HCT116 (cell line): ENCODE measurements around the gene DLG2. TPM values are rescaled to one million over a fixed set of nuclear protein-coding genes. Genes with fewer than 3 reads are reported as not detected.

ENCODE experiments used
- ATAC-seq: fragments of 200-7000 bp; cut with Tn5 transposase; 2 replicates; pipeline ENCODE4 v1.9.1; 2020; ENCODE audit warnings: mild to moderate bottlenecking, moderate library complexity
- BruUV-seq: library from RNA; stranded (reverse); fragments of 400-500 nt; replicated peaks from 2 replicates; lab custom pipeline; 2021; lab: Mats Ljungman, UMichigan
- CTCF ChIA-PET: fragments of 300-600 bp; sonication (Branson Sonifier 250); formaldehyde crosslinking; loops from one replicate; lab custom pipeline; 2021; ENCODE audit warnings: antibody characterized with exemption; lab: Charles Lee
- POLR2A ChIA-PET: fragments of 300-600, 350-600 bp; sonication (Branson Sonifier 250); formaldehyde crosslinking; loops from one replicate; lab custom pipeline; 2021; ENCODE audit warnings: antibody characterized with exemption; lab: Charles Lee
- RAD21 ChIA-PET, 2 experiments: fragments of 300-600 bp; sonication (Branson Sonifier 250); formaldehyde crosslinking; loops; one replicate each; lab custom pipeline; 2023; ENCODE audit warnings: low total read pairs in 2 of 2; ENCODE audit not compliant: uncharacterized antibody in 2 of 2, unreplicated experiment in 2 of 2, low non-redundant PET in 1 of 2; lab: Charles Lee
- DNase-seq: peaks from one replicate; pipeline ENCODE4 v3.0.0-alpha.2; 2010; ENCODE audit warnings: low read depth, low spot score
- H2AFZ ChIP-seq: fragments of 200-600 bp; shearing (Covaris generic), sonication (generic); 2 replicates; pipeline ENCODE4 v1.6.1; 2017; ENCODE audit warnings: low read depth, mixed run types, mixed read lengths, antibody characterized with exemption, low read length; ENCODE audit not compliant: poor library complexity, severe bottlenecking
- H3K27ac ChIP-seq: 2 replicates; pipeline ENCODE4 v1.5.1; 2012; ENCODE audit warnings: low read depth, low read length
- H3K27me3 ChIP-seq: fragments of 200-600 bp; sonication (generic); 2 replicates; pipeline ENCODE4 v1.6.1; 2016; ENCODE audit warnings: mixed run types, low read length, mixed read lengths; ENCODE audit not compliant: insufficient read depth
- H3K36me3 ChIP-seq, 2 experiments: fragments of 200-500 bp in 1 of 2; fragments of 200-600 bp in 1 of 2; sonication (Bioruptor generic) in 1 of 2; sonication (generic) in 1 of 2; 2 replicates each; pipeline versions ENCODE4 v1.5.1 to v1.6.1; 2014 to 2016; ENCODE audit warnings: low read length in 2 of 2, inconsistent platforms in 1 of 2, mixed read lengths in 1 of 2, mixed run types in 1 of 2; ENCODE audit not compliant: insufficient read depth in 2 of 2, control insufficient read depth in 1 of 2
- H3K4me1 ChIP-seq, 2 experiments: fragments of 200-600 bp in 1 of 2; sonication (generic) in 1 of 2; 2 replicates each; pipeline versions ENCODE4 v1.5.1 to v1.6.1; 2012 to 2017; ENCODE audit warnings: low read length in 2 of 2, inconsistent platforms in 1 of 2, mild to moderate bottlenecking in 1 of 2, mixed read lengths in 1 of 2, mixed run types in 1 of 2, moderate library complexity in 1 of 2; ENCODE audit not compliant: insufficient read depth in 2 of 2, control insufficient read depth in 1 of 2
- H3K4me2 ChIP-seq: fragments of 200-600 bp; sonication (generic); 2 replicates; pipeline ENCODE4 v1.6.1; 2017; ENCODE audit warnings: mixed run types, low read length, mixed read lengths
- H3K4me3 ChIP-seq, 2 experiments: fragments of 200-600 bp in 1 of 2; sonication (generic) in 1 of 2; replicated peaks in 1 of 2; 2 replicates each; pipeline ENCODE4 v1.5.1; 2011 to 2016; ENCODE audit warnings: low read length in 2 of 2, control low read depth in 1 of 2, low read depth in 1 of 2, mild to moderate bottlenecking in 1 of 2, mixed read lengths in 1 of 2, mixed run types in 1 of 2
- H3K79me2 ChIP-seq: fragments of 200-600 bp; sonication (generic); 2 replicates; pipeline ENCODE4 v1.6.1; 2017; ENCODE audit warnings: mild to moderate bottlenecking, mixed run types, low read length, moderate library complexity, mixed read lengths; ENCODE audit not compliant: insufficient read depth
- H3K9ac ChIP-seq: fragments of 200-600 bp; sonication (generic); 2 replicates; pipeline ENCODE4 v1.6.1; 2016; ENCODE audit warnings: low read length, mixed read lengths
- H3K9me2 ChIP-seq: fragments of 200-600 bp; sonication (generic), shearing (Covaris generic); 2 replicates; pipeline ENCODE4 v1.6.1; 2017; ENCODE audit warnings: mixed run types, mild to moderate bottlenecking, moderate library complexity; ENCODE audit not compliant: insufficient read depth
- H3K9me3 ChIP-seq, 2 experiments: fragments of 200-500 bp in 1 of 2; fragments of 200-600 bp in 1 of 2; sonication (Bioruptor generic) in 1 of 2; sonication (generic) in 1 of 2; 2 replicates each; pipeline ENCODE4 v1.6.1; 2014 to 2017; ENCODE audit warnings: low read length in 2 of 2, mixed read lengths in 2 of 2, inconsistent platforms in 1 of 2, low read depth in 1 of 2, mild to moderate bottlenecking in 1 of 2, mixed run types in 1 of 2, moderate library complexity in 1 of 2; ENCODE audit not compliant: control insufficient read depth in 1 of 2, insufficient read depth in 1 of 2
- H4K20me1 ChIP-seq: fragments of 200-600 bp; sonication (generic), shearing (Covaris generic); 2 replicates; pipeline ENCODE4 v1.6.1; 2017; ENCODE audit warnings: mixed run types, mild to moderate bottlenecking, moderate library complexity; ENCODE audit not compliant: insufficient read depth
- CBX3 ChIP-seq: IDR thresholded peaks from 2 replicates; pipeline ENCODE4 v1.6.1; 2012; ENCODE audit warnings: low read depth
- CEBPB ChIP-seq: IDR thresholded peaks from 2 replicates; pipeline ENCODE4 v1.6.1; 2012; ENCODE audit warnings: low read depth
- EGR1 ChIP-seq: IDR thresholded peaks from 2 replicates; pipeline ENCODE4 v1.6.1; 2012; ENCODE audit warnings: low read depth
- ELF1 ChIP-seq: IDR thresholded peaks from 2 replicates; pipeline ENCODE4 v1.6.1; 2012; ENCODE audit warnings: low read depth, borderline replicate concordance
- EZH2phosphoT487 ChIP-seq: fragments of 200-600 bp; IDR thresholded peaks from 2 replicates; pipeline ENCODE4 v1.6.1; 2018; ENCODE audit warnings: antibody characterized with exemption, borderline replicate concordance
- JUND ChIP-seq: IDR thresholded peaks from 2 replicates; pipeline ENCODE4 v1.6.1; 2012
- POLR2A ChIP-seq: IDR thresholded peaks from 2 replicates; pipeline ENCODE4 v1.7.0; 2011; ENCODE audit warnings: borderline replicate concordance; ENCODE audit not compliant: insufficient read depth, insufficient read length; ENCODE audit errors: extremely low read depth
- POLR2AphosphoS5 ChIP-seq: IDR thresholded peaks from 2 replicates; pipeline ENCODE4 v1.6.1; 2011; ENCODE audit warnings: mild to moderate bottlenecking, low read depth, low read length, moderate library complexity
- RAD21 ChIP-seq: IDR thresholded peaks from 2 replicates; pipeline ENCODE4 v1.6.1; 2012; ENCODE audit warnings: low read depth, mild to moderate bottlenecking
- SIN3A ChIP-seq: IDR thresholded peaks from 2 replicates; pipeline ENCODE4 v1.6.1; 2012; ENCODE audit warnings: low read depth
- SP1 ChIP-seq: IDR thresholded peaks from 2 replicates; pipeline ENCODE4 v1.6.1; 2012; ENCODE audit warnings: low read depth
- TCF7L2 ChIP-seq: IDR thresholded peaks from 2 replicates; pipeline ENCODE4 v1.7.0; 2011; ENCODE audit warnings: borderline replicate concordance, inconsistent platforms; ENCODE audit not compliant: insufficient read depth, insufficient read length; ENCODE audit errors: extremely low read depth
- YY1 ChIP-seq: IDR thresholded peaks from 2 replicates; pipeline ENCODE4 v1.6.1; 2011; ENCODE audit warnings: low read length, low read depth, moderate library complexity, mild to moderate bottlenecking; ENCODE audit not compliant: insufficient replicate concordance; ENCODE audit errors: extremely low read depth
- intact Hi-C: fragments of 100-400 bp; cut with micrococcal nuclease; formaldehyde crosslinking; loops from 2 replicates; pipeline ENCODE4 v1.10.0; 2022
- total RNA-seq: library from RNA; stranded (reverse); gene quantifications from one replicate; pipeline ENCODE4 v1.2.1, GENCODE V29; 2021; ENCODE audit not compliant: unreplicated experiment
- TF ChIP-seq, protein P1 (sequence below), 3 experiments: fragments of 200-600 bp in 1 of 3; sonication (generic) in 1 of 3; IDR thresholded peaks in 2 of 3; conservative IDR thresholded peaks in 1 of 3; 2 replicates each; pipeline ENCODE4 v1.5.1; 2012 to 2017; ENCODE audit warnings: low read depth in 2 of 3, low read length in 2 of 3, antibody characterized with exemption in 1 of 3, borderline replicate concordance in 1 of 3, control low read depth in 1 of 3, mild to moderate bottlenecking in 1 of 3, mixed read lengths in 1 of 3, mixed run types in 1 of 3, moderate library complexity in 1 of 3; ENCODE audit not compliant: insufficient read depth in 1 of 3
- TF ChIP-seq, protein P2 (sequence below): IDR thresholded peaks from 2 replicates; pipeline ENCODE4 v1.6.1; 2012
- TF ChIP-seq, protein P3 (sequence below): IDR thresholded peaks from 2 replicates; pipeline ENCODE4 v1.6.1; 2012
- TF ChIP-seq, protein P4 (sequence below): IDR thresholded peaks from 2 replicates; pipeline ENCODE4 v1.6.1; 2012; ENCODE audit warnings: low read depth

The DLG2 gene
- total RNA-seq, 1 experiment from 2014 or later: 2.4 TPM

DNA sequence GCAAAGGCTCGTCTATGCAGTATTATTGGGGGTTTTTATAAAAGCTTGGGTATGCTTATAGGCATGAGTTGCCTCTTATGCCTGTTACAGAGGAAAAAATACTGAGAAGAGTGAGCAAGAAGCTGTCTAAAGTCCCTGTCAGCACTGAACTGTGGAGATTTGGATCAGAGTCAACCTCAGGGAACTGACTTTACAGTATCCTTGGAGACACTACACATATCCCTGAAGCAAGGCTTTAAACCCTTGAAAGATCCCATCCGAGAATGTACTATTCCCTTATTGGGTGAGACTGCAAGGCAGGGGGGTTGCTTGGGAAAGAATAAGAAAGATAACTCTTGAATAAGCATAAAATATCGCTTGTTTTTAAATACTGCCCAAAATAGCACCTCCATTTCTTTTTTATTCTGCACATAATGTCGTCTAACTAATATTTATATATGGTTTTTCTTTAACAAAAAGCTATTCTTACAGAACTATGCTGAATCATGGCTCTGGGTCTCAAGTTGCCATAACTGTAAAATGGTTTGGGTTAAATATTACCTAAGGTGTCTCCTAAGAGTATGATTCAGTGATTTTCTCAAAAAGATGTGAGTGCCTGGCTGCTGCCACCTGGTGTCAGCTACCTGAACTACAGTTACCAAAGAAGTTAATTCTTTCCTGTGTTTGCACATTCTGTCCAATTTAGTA is 1062.8 kb downstream of the DLG2 start (continued):
- TF ChIP-seq, protein P1, sequence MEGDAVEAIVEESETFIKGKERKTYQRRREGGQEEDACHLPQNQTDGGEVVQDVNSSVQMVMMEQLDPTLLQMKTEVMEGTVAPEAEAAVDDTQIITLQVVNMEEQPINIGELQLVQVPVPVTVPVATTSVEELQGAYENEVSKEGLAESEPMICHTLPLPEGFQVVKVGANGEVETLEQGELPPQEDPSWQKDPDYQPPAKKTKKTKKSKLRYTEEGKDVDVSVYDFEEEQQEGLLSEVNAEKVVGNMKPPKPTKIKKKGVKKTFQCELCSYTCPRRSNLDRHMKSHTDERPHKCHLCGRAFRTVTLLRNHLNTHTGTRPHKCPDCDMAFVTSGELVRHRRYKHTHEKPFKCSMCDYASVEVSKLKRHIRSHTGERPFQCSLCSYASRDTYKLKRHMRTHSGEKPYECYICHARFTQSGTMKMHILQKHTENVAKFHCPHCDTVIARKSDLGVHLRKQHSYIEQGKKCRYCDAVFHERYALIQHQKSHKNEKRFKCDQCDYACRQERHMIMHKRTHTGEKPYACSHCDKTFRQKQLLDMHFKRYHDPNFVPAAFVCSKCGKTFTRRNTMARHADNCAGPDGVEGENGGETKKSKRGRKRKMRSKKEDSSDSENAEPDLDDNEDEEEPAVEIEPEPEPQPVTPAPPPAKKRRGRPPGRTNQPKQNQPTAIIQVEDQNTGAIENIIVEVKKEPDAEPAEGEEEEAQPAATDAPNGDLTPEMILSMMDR (IDR thresholded peaks at IDR 0.05 in 2 of 3, conservative IDR thresholded peaks at IDR 0.05 in 1 of 3; ENCODE audit: borderline replicate concordance in 1 of 3, insufficient read depth in 1 of 3, low read depth in 2 of 3, low read length in 2 of 3): peak; percentile 36 to 83 (median 71); a peak in 5 of 6 replicates
- TF ChIP-seq SP1 (no peak), ELF1 (no peak), SIN3A (no peak), EZH2phosphoT487 (no peak)

DNA sequence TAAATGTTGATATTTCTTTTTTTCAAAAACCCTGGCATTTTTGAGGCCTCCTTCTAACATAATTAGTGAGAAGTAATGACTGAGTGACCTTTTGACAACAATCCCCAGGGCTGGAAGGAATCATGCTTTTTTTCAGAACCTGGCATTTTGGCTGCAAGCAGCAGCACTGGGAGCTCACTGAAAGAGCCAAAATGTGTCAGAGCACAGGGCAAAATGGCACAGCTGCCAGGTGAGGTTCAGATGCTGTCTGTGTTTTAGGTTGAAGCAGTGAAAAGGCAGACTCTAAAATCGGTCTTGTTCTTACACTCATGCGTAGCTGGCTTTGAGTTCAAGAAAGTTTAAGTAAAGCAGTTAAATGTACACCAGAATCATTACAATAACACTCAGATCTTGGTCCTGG is 1063.8 kb downstream of the DLG2 start:
- intact Hi-C loops: no loop called here
- Histone ChIP-seq H3K36me3 (no peaks in the 10 kb centered on the region), H2AFZ (no peak overlapping the region), H3K4me2 (no peak overlapping the region), H3K9me2 (no peaks in the 10 kb centered on the region), H3K27ac (no peak overlapping the region), H3K4me3 (no peak overlapping the region), H3K4me1 (no peaks in the 10 kb centered on the region), H4K20me1 (no peaks in the 10 kb centered on the region), H3K79me2 (no peaks in the 10 kb centered on the region), H3K27me3 (no peaks in the 10 kb centered on the region), H3K9ac (no peak overlapping the region), H3K9me3 (no peaks in the 10 kb centered on the region)
- no peak for TF ChIP-seq TCF7L2
- TF ChIP-seq JUND: no peak
- no peak for TF ChIP-seq YY1
- TF ChIP-seq CEBPB: no peak
- TF ChIP-seq EGR1: no peak
- TF ChIP-seq RAD21: no peak
- TF ChIP-seq, protein P2, sequence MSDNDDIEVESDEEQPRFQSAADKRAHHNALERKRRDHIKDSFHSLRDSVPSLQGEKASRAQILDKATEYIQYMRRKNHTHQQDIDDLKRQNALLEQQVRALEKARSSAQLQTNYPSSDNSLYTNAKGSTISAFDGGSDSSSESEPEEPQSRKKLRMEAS: no peak
- no peak for TF ChIP-seq POLR2A
- no peak for TF ChIP-seq ELF1
- TF ChIP-seq CBX3: no peak
- TF ChIP-seq, protein P3, sequence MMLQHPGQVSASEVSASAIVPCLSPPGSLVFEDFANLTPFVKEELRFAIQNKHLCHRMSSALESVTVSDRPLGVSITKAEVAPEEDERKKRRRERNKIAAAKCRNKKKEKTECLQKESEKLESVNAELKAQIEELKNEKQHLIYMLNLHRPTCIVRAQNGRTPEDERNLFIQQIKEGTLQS: no peak
- TF ChIP-seq, protein P4, sequence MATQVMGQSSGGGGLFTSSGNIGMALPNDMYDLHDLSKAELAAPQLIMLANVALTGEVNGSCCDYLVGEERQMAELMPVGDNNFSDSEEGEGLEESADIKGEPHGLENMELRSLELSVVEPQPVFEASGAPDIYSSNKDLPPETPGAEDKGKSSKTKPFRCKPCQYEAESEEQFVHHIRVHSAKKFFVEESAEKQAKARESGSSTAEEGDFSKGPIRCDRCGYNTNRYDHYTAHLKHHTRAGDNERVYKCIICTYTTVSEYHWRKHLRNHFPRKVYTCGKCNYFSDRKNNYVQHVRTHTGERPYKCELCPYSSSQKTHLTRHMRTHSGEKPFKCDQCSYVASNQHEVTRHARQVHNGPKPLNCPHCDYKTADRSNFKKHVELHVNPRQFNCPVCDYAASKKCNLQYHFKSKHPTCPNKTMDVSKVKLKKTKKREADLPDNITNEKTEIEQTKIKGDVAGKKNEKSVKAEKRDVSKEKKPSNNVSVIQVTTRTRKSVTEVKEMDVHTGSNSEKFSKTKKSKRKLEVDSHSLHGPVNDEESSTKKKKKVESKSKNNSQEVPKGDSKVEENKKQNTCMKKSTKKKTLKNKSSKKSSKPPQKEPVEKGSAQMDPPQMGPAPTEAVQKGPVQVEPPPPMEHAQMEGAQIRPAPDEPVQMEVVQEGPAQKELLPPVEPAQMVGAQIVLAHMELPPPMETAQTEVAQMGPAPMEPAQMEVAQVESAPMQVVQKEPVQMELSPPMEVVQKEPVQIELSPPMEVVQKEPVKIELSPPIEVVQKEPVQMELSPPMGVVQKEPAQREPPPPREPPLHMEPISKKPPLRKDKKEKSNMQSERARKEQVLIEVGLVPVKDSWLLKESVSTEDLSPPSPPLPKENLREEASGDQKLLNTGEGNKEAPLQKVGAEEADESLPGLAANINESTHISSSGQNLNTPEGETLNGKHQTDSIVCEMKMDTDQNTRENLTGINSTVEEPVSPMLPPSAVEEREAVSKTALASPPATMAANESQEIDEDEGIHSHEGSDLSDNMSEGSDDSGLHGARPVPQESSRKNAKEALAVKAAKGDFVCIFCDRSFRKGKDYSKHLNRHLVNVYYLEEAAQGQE: no peak
- TF ChIP-seq POLR2AphosphoS5: no peak
- CTCF ChIA-PET: interaction anchor here (1.3 kb wide), 1 partner anchor 726 kb away, joined by 5 read pairs; no protein-coding TSS in a partner anchor
- RAD21 ChIA-PET: no interaction called here
- BruUV-seq: no TSS peak
- ATAC-seq (no peak), DNase-seq (no peak)
- POLR2A ChIA-PET: no interaction called here
